Measurements from ENCODE around the gene TNS3.

GRCh38 chr7:47451851-47452205 is 130.1 kb downstream of the TNS3 start:
- TF ChIP-seq YBX1 (IDR thresholded peaks at IDR 0.05) (no peak), CUX1 (IDR thresholded peaks at IDR 0.05; ENCODE audit: insufficient replicate concordance, low read depth, low read length) (no peak), LARP7 (IDR thresholded peaks at IDR 0.05) (no peak), HDAC2 (IDR thresholded peaks at IDR 0.05) (no peak), POLR2A (IDR thresholded peaks at IDR 0.05; ENCODE audit: low read depth, low read length) (no peak), HCFC1 (IDR thresholded peaks at IDR 0.05; ENCODE audit: low read length) (no peak), CTCF (IDR thresholded peaks at IDR 0.05 in 2 of 3, conservative IDR thresholded peaks at IDR 0.05 in 1 of 3; ENCODE audit: control insufficient read depth in 2 of 3, extremely low read depth in 1 of 3, insufficient read depth in 1 of 3, low read depth in 3 of 3, low read length in 3 of 3) (no peak)

Measured in GM12878 (cell line).